Right lobe of liver (tissue), 4 donors: Measurements from ENCODE around the gene TPM4.

Experiments
- POLR2A ChIP-seq: fragments of 450-650 bp; IDR thresholded peaks from one replicate; pipeline ENCODE4 v1.6.1; 2017; ENCODE audit warnings: antibody characterized with exemption, mild to moderate bottlenecking
- TF ChIP-seq, protein P1 (sequence below), 4 donors: fragments of 200-600 bp in 3 of 4; fragments of 450-650 bp in 1 of 4; IDR thresholded peaks; one replicate each; pipeline versions ENCODE4 v1.5.1 to v1.8.0; 2016 to 2022; ENCODE audit warnings: antibody characterized with exemption in 4 of 4, mild to moderate bottlenecking in 2 of 4
- donor health status: DM: no; HTN: no; CAD: no.
- donor health status: DM: no; HTN: no; CAD: no.
- donor health status: DM: no; HTN: yes; CAD: no.

DNA sequence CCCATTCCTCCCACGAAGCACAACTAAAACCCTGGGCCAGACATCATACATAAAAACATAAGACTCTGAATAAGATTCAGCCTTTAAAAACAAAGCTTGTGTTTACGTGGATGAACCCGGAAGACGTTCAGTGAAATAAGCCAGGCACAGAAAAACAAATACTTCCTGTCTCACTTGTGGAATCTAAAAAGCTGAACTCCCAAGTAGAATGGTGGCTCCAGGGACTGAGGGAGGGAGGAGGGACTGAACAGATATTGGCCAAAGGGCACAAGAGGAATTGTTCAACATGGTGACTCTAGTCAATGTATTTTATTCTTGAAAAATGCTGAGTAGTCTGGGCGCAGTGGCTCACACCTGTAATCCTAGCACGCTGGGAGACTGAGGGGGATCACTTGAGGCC is 35.7 kb upstream of the TPM4 start:
- TF ChIP-seq, protein P1, sequence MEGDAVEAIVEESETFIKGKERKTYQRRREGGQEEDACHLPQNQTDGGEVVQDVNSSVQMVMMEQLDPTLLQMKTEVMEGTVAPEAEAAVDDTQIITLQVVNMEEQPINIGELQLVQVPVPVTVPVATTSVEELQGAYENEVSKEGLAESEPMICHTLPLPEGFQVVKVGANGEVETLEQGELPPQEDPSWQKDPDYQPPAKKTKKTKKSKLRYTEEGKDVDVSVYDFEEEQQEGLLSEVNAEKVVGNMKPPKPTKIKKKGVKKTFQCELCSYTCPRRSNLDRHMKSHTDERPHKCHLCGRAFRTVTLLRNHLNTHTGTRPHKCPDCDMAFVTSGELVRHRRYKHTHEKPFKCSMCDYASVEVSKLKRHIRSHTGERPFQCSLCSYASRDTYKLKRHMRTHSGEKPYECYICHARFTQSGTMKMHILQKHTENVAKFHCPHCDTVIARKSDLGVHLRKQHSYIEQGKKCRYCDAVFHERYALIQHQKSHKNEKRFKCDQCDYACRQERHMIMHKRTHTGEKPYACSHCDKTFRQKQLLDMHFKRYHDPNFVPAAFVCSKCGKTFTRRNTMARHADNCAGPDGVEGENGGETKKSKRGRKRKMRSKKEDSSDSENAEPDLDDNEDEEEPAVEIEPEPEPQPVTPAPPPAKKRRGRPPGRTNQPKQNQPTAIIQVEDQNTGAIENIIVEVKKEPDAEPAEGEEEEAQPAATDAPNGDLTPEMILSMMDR (IDR thresholded peaks at IDR 0.05), result no peak
- TF ChIP-seq POLR2A, result no peak
